Activated T-helper 1 cell treated with anti-CD3 and anti-CD28 coated beads, Interleukin-2, amount 50 U/mL, for 16 hours (primary cell): ENCODE measurements around the gene RARA.

Experiments
- DNase-seq, 2 donors: peaks; one replicate each; pipeline ENCODE4 v3.0.0-alpha.2; 2020; ENCODE audit warnings: low read depth in 1 of 2, low spot score in 1 of 2

The RARA gene

GRCh38 chr17:40345161-40345993 is 36.4 kb downstream of the RARA start:
- DNase-seq, result no peak

DNA sequence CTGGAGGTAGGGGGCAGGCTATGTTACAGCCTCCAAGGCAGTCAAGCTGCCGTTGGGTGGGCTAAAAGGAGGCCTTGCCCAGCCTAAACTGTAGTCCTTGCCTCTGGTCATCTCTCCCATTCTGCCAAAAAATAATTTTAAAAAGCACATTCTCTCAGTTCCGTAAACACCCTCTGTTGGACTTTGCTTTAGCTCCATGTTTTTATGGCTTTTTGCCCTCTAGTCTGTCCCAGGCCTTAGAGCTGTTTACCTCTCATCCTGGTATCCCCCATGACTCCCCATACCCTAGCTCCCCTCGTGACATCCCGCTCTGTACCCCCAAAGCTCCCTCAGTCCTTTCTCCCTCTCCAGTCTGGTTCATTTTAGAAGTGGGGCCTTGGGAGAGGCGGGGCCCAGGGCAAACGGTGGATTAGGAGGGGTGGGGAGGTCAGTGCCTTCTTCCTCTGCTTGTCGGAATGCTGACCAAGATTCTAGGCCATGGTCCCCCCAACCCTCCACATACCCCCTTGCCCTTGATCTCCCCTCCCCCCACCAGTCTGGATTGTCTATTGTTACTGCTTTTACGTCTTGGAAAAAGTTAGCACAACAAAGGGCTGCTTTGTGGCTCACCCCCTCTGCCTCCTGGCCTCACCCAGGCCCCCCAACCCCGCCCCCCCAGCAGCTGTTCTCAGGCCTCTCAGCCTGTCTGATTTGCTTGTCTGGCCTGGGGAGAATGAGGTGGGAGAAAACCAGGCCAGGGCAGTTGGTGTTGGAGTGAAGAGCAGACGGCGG is 37.2 kb downstream of the RARA start:
- no peak for DNase-seq

- DNase-seq, result no peak
Measured at GRCh38 chr17:40346765-40347158, 37.8 kb downstream of the RARA start.

DNA sequence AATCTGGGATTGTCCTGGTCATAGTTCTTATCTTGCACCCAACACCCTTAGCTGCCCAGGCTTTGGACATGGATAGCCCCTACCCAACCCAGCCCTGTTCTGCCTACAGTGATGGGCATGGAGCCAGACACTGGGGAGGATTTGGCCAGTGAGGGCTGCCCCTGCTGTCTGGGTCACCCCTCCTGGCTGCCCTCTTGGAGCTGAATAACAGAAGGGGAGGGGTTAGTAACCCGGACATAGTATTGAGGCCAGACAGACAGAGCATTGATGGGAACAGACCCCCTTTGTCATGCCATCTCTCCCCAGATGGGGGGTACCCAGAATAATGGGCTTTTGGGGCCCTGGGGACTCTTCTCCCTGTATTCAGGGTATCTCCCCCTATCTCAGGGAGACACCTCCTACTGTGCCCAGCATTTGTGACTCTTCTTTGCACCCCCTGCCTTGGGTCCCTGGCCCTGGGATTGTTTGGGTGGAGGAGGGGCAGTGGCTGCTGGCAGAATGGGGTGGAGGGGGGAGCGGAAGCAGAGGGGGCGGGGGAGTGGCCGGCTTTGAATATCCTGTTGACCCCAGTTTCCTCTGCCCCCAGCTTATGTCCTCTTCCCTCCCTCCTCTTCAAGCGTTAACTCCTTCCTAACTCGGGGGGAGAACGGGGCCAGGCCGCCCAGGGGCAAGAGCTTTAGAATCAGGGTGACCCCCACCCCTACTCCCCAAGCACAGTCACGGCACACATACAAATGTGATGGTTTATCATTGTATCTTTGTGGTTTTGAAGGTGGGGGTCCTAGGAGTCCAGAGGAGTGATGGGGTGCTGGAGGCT is 38.5 kb downstream of the RARA start:
- DNase-seq, result no peak

DNA sequence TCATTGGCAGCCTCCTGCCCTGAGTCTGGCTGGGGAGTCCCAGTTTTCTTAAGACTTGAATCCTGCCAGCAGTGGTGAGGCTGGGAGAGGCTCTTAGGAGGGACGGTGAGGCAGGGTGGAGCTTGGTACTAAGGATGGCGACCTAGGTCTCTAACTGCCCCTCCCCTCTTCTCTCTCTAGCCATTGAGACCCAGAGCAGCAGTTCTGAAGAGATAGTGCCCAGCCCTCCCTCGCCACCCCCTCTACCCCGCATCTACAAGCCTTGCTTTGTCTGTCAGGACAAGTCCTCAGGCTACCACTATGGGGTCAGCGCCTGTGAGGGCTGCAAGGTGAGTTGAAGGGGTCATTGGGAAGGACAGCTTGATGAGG is 39.1 kb downstream of the RARA start:
- no peak for DNase-seq

DNA sequence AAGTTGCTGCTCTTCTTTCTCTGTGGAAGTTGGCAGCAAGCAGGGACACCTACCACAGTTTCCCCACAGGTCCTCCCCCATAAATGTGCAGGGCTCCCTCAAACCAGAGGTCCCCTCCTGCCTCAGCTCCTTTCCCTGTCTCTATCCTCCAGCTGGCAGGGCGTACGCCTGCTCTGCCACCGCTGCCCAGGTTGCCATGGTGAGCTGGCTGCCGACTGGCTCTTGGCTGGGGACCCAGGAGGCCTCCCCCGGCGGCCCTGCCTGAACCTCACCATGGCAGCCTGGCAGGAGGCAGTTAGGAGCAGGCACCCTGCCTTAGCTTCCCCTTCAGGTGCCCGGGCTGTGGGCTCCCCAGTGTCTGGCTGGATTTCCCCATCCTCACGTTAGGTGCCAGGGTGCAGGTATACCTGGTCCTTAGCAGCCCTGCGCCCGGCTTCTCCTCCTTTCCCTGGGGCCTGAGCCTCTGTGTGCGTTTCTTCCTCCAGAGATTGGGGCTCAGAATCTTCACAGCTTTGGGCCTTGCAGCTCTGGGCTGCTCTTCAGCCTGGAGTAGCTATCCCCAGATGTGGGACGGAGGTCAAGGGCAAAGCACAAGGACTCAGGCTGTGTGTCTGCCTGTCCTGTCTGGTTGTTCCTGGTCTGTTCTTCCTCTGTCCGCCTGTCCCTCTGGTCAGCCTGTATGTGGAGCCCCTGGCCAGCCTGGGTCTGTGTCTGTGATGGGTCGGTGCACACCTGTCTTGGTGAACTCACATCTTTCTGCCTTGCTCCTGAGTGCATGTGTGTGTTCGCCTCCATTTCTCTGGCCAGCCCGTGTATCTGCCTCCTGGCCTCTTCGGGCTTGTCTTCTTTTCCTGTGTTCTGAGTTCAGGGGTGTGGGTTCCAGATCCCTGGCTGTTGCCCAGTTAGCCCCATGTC is 39.8 kb downstream of the RARA start:
- no peak for DNase-seq

DNA sequence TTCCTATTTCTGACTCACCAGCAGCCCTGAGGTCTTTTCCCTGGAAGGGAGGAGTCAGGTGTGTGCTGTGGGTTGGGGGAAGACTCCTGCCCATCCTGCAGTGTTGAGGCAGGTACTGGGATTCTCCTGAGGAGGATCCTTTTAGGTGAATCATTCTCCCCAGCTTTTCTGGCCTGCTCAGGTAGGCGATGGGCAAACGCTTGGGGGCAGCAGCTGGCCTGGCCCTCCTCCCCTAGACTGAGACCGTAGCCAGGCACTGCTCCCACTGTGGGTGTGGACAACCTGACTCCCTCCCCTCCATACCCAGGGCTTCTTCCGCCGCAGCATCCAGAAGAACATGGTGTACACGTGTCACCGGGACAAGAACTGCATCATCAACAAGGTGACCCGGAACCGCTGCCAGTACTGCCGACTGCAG is 40.5 kb downstream of the RARA start:
- no peak for DNase-seq

DNA sequence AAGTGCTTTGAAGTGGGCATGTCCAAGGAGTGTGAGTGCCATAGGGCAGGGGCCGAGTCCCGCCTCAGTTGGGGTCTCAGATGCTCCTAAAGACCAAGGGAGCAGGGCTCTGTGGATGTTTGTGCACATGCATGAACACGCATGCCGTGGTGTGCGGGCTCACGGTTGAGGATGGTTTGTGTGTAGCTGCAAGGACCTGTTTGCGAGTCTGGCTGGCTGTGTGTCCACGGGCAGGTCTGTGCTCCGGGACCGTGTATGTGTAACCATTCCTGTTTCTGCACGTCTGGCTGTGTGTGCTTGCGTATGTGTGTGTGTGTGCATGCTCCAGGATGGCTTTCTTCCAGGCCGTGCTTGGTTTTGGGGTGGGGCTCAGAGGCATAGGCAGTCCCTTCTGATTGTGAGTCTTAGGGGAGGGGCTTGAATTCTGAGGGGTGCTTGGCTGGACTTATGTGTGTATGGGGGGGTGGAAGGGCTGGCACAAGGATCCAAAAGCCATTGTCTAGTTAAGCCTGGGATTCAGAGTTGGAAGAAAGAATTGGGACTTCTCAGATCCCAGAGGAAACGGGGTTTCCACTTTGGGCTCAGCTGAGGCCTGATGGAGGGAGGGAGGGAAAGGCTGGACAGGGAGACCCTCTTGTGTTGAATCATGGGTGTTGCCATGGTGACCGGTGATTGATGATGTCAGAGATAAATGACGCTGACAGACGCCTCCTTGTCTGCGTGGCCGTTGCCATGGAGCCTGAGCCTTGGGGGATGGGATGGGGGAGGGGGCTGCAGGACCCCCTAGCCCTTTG is 41.1 kb downstream of the RARA start:
- no peak for DNase-seq

DNA sequence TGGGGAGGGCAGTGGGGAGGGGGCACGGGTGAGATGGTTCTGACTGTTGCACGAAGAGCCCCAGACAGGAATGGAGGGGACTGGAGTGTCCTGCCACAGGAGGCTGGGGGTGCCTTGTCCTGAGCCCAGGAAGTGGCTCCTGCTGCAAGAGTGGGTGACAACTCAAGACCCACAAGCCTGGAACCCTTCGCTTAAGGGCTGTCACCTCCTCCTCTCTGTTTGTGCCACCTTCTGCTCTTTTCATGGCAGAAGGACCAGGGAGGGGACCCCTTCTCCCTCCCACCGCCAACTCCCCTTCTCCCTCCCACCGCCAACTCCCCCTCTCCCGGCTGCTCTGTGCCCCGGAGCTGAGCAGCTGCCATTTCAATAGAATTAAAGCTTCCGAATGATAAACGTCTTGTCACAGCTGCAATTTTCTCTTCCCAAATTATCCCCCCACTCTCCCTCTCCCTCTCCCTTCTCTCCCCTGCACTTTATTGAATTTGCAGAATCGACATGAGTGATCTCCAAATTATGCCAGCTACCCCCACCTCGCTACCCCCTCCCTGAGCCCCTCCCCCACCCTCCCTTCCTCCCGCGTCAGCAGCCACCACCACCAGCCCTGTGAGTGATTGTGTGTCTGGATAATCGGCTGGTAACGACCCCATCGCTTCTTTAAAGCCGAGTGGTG is 41.8 kb downstream of the RARA start:
- no peak for DNase-seq

- DNase-seq, result no peak
Measured at GRCh38 chr17:40351359-40352236, 42.6 kb downstream of the RARA start.

DNA sequence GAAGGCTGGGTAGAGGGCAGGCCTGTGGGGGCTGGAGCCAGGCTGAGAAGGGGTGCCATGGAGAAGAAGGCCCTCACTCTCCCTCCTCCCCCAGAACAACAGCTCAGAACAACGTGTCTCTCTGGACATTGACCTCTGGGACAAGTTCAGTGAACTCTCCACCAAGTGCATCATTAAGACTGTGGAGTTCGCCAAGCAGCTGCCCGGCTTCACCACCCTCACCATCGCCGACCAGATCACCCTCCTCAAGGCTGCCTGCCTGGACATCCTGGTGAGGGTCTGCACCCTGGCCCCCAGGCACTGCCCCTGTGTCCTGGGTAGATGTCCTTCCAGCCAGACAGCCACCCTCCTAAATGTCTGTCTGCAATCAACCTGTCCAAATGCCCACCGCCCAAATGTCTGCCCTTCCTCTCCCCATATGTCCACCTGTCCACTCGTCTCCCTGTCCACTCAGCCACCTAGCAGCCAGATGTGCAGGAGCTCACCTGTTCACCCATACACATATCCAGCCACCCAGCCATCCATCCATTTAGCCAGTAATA is 43.3 kb downstream of the RARA start:
- no peak for DNase-seq

DNA sequence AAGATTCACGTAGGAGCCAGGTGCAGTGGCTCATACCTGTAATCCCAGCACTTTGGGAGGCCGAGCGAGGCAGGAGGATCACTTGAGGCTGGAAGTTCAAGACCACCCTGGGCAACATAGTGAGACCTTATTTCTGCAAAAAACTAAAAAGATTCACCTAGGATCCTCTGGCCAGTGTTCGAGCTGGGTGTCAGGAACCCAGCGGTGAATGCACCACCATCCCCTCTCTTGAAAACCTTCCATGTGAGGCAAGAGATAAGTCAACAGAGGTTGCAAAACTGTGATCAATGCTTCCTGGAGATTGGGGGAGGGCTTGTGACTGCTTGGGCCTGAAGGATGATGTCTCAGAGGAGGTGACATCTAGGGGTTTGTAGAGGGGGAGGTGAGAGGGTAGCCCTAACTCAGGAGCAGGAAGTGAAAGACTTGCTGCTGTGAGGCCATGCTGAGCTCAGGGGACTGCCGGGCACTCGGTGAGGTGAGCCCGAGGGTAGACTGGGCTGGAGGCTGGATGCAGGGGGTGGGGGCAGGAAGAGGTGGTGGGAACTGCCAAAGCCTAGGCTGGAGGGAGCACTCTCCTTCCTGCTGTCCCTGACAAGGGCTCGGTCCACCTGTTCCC is 43.9 kb downstream of the RARA start:
- DNase-seq, result no peak

DNA sequence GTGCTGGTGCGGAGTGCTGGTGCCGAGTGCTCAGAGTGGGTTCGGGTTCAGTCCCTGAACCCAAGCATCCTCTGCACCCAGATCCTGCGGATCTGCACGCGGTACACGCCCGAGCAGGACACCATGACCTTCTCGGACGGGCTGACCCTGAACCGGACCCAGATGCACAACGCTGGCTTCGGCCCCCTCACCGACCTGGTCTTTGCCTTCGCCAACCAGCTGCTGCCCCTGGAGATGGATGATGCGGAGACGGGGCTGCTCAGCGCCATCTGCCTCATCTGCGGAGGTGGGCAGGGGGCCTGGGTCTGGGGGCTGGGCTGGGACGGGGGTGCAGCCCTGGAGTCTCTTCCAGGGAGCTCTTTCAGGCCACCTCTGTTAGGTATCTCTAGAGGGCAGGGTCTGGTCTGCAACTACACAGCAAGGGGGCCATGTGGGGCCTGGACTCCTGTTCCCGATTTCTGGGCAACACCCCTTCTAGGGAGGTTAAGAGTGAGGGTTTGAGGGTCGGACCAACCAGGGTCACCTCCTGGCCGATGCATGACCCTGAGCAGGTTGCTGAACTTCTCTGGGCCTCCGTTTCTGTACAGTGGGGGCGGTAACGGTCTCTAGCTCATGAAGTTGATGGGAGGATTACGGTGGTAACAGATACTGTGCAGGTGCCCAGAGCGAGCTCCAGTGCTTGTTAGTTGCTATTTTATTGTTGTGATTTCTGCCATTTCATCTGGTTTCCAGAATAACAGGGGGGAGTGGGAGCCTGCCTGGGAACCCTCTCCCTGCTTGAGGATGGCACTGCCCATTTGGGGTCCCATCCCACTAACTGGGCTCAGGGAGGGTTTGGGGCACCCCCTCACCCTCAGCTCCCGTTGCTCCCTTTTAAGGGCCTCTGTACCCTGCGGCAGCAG is 45.5 kb downstream of the RARA start:
- no peak for DNase-seq

DNA sequence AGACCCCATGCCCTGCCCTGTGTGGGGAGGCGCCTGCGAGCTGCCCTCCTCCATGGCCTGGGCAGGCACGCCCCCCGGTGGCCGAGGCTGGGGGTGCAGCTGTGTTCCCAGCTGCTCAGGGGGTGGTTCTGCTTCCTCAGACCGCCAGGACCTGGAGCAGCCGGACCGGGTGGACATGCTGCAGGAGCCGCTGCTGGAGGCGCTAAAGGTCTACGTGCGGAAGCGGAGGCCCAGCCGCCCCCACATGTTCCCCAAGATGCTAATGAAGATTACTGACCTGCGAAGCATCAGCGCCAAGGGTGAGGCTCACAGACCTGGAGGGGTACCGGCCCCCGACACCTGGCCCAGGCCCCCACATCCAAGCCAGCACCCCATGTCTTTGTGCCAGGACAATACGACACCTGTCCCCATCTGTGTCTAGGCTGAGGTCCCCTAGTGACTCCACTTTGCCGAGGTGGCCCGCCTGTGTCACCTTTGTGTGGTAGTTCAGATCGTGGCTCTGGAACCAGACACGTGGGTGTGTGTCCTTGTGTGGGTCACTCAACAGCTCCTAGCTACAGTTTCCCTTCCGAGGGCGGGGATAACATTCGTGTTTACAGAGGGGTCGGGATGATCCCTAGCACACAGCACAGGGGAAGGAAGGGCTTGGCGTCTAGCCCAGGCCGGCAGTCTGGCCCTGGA is 46.3 kb downstream of the RARA start:
- DNase-seq, result peak; percentile 67 to 69

- no peak for DNase-seq
Measured at GRCh38 chr17:40355804-40356758, 47.1 kb downstream of the RARA start.
